ENCODE results near the gene CLEC2L. TPM values are rescaled to one million over a fixed set of nuclear protein-coding genes. Genes with fewer than 3 reads are reported as not detected.

CLEC2L gene
- polyA plus RNA-seq, 3 donors = not detected

DNA sequence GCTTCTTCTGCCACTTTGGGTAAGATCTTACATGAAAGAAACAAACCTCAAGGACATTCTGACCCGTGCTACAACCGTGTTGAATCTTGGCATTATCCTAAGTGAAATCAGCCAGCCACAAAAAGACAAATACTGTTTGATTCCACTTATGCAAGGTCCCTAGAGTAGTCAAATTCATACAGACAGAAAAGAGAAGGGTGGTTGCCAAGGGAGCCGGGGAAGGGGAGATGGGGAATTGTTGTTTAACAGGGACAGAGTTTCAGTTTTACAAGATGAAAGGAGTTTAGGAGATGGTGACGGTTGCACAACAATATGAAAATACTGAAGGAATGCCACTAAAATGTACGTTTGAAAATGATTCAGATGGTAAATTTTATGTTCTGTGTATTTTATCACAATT lies 12.2 kb upstream of the CLEC2L start:
- Mint-ChIP-seq H3K36me3 (no peaks in the 10 kb centered on the region), H3K9me3 (no peaks in the 10 kb centered on the region), H3K27me3 (ENCODE audit: low read depth in 3 of 3) (no peaks in the 10 kb centered on the region), H3K4me1 (no peaks in the 10 kb centered on the region), H3K27ac (no peak overlapping the region), H3K4me3 (no peak overlapping the region)
- Histone ChIP-seq H4K20me1 (ENCODE audit: insufficient read depth, low read length) (no peaks in the 10 kb centered on the region), H3K36me3 (replicated peaks in 1 of 2; ENCODE audit: control insufficient read depth in 1 of 2, insufficient read depth in 2 of 2, low read length in 2 of 2) (no peaks in the 10 kb centered on the region), H3K4me2 (replicated peaks; ENCODE audit: extremely low read depth, low read length, poor library complexity, severe bottlenecking) (no peak overlapping the region), H3K27ac (ENCODE audit: low read depth in 1 of 2, low read length in 2 of 2) (no peak overlapping the region), H3K4me3 (replicated peaks in 1 of 3; ENCODE audit: low read depth in 2 of 3, low read length in 3 of 3) (no peak overlapping the region), H3K9ac (ENCODE audit: insufficient read depth, low read length, poor library complexity, severe bottlenecking) (no peak overlapping the region), H3K9me3 (replicated peaks in 1 of 2; ENCODE audit: control insufficient read depth in 1 of 2, insufficient read depth in 1 of 2, low read length in 2 of 2) (no peaks in the 10 kb centered on the region), H3K27me3 (ENCODE audit: control insufficient read depth in 2 of 2, insufficient read depth in 2 of 2, low read length in 2 of 2) (no peaks in the 10 kb centered on the region), H3K79me2 (ENCODE audit: insufficient read depth, low read length) (no peaks in the 10 kb centered on the region), H2AFZ (ENCODE audit: insufficient read depth, low read depth, low read length, poor library complexity, severe bottlenecking) (no peak overlapping the region), H3K4me1 (ENCODE audit: control insufficient read depth in 1 of 2, insufficient read depth in 2 of 2, low read length in 2 of 2) (no peaks in the 10 kb centered on the region)
- no peak for DNase-seq
- intact Hi-C loops (cut with micrococcal nuclease) = no loop called here
- TF ChIP-seq, protein P1, sequence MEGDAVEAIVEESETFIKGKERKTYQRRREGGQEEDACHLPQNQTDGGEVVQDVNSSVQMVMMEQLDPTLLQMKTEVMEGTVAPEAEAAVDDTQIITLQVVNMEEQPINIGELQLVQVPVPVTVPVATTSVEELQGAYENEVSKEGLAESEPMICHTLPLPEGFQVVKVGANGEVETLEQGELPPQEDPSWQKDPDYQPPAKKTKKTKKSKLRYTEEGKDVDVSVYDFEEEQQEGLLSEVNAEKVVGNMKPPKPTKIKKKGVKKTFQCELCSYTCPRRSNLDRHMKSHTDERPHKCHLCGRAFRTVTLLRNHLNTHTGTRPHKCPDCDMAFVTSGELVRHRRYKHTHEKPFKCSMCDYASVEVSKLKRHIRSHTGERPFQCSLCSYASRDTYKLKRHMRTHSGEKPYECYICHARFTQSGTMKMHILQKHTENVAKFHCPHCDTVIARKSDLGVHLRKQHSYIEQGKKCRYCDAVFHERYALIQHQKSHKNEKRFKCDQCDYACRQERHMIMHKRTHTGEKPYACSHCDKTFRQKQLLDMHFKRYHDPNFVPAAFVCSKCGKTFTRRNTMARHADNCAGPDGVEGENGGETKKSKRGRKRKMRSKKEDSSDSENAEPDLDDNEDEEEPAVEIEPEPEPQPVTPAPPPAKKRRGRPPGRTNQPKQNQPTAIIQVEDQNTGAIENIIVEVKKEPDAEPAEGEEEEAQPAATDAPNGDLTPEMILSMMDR (IDR thresholded peaks at IDR 0.05) = no peak
- 100% methylated on average over 1 of the region's 5 CpGs for WGBS (ENCODE audit: insufficient coverage)

DNA sequence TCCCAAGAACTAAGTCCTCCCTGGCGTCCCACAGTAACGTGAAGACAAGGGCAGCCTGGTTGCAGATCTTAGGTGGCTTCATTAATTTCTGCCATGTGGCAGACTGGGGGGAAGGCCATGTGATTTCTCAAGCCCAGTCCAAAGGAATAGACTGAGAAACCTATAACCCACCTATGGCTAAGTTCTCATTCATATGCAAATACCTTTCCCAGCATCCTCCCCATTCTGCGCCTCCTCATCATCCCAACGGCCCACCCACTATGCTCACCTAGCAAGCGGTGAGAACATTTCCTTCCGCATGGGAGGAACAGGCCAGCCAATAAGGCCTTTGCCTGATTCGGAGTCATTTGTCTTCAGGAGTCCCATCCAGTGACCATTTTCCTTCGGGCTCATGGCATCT lies 8.2 kb upstream of the CLEC2L start:
- H4K20me1 ChIP-seq (ENCODE audit: insufficient read depth, low read length) = no peaks in the 10 kb centered on the region
- no peaks in the 10 kb centered on the region for H3K9me3 ChIP-seq (replicated peaks in 1 of 2; ENCODE audit: control insufficient read depth in 1 of 2, insufficient read depth in 1 of 2, low read length in 2 of 2)
- no peaks in the 10 kb centered on the region for H3K79me2 ChIP-seq (ENCODE audit: insufficient read depth, low read length)
- intact Hi-C loops (cut with micrococcal nuclease) = no loop called here
- H3K27ac ChIP-seq (ENCODE audit: low read depth in 1 of 2, low read length in 2 of 2) = no peak overlapping the region
- TF ChIP-seq, protein P1 (IDR thresholded peaks at IDR 0.05) = no peak
- no peaks in the 10 kb centered on the region for H3K36me3 Mint-ChIP-seq
- H3K4me3 ChIP-seq (replicated peaks in 1 of 3; ENCODE audit: low read depth in 2 of 3, low read length in 3 of 3) = no peak overlapping the region
- no peaks in the 10 kb centered on the region for H3K36me3 ChIP-seq (replicated peaks in 1 of 2; ENCODE audit: control insufficient read depth in 1 of 2, insufficient read depth in 2 of 2, low read length in 2 of 2)
- no peak overlapping the region for H2AFZ ChIP-seq (ENCODE audit: insufficient read depth, low read depth, low read length, poor library complexity, severe bottlenecking)
- no peak overlapping the region for H3K27ac Mint-ChIP-seq
- no peaks in the 10 kb centered on the region for H3K4me1 Mint-ChIP-seq
- peaks cover 5 to 9% (median 8%) of the 10 kb centered on the region in 3 donors for H3K27me3 Mint-ChIP-seq (ENCODE audit: low read depth in 3 of 3)
- no peak overlapping the region for H3K4me3 Mint-ChIP-seq
- H3K4me1 ChIP-seq (ENCODE audit: control insufficient read depth in 1 of 2, insufficient read depth in 2 of 2, low read length in 2 of 2) = no peaks in the 10 kb centered on the region
- peaks cover 0 to 2% (median 0%) of the 10 kb centered on the region in 7 donors for H3K9me3 Mint-ChIP-seq
- no peaks in the 10 kb centered on the region for H3K27me3 ChIP-seq (ENCODE audit: control insufficient read depth in 2 of 2, insufficient read depth in 2 of 2, low read length in 2 of 2)
- no peak overlapping the region for H3K4me2 ChIP-seq (replicated peaks; ENCODE audit: extremely low read depth, low read length, poor library complexity, severe bottlenecking)
- no peak for DNase-seq
- H3K9ac ChIP-seq (ENCODE audit: insufficient read depth, low read length, poor library complexity, severe bottlenecking) = no peak overlapping the region
- WGBS (ENCODE audit: insufficient coverage) = 100% methylated on average over 7 of the region's 8 CpGs
